Kidney epithelial cell (primary cell): ENCODE data around the gene RCC1. TPM values are rescaled to one million over a fixed set of nuclear protein-coding genes. Genes with fewer than 3 reads are reported as not detected.
"Not testable (repeated sequence)": the region's sequence is repeated elsewhere in the genome, so short reads cannot be mapped to it uniquely, and the experiment has no call there.

ENCODE experiments used
- DNase-seq: peaks from one replicate; pipeline ENCODE4 v3.0.0-alpha.2; 2010; ENCODE audit warnings: low read depth
- H3K27me3 ChIP-seq: 2 replicates; pipeline ENCODE4 v1.6.0; 2011; ENCODE audit warnings: low read length; ENCODE audit not compliant: control insufficient read depth, insufficient read depth
- H3K36me3 ChIP-seq: 2 replicates; pipeline ENCODE4 v1.5.1; 2011; ENCODE audit warnings: low read length; ENCODE audit not compliant: control insufficient read depth, insufficient read depth
- H3K4me3 ChIP-seq: 2 replicates; pipeline ENCODE4 v1.5.1; 2011; ENCODE audit warnings: low read depth, mild to moderate bottlenecking, control low read depth, low read length
- total RNA-seq: library from RNA; depleted of rRNA; stranded (reverse); fragments of >200 nt; gene quantifications from 2 replicates; pipeline ENCODE4 v1.2.3, GENCODE V29; 2015
- TF ChIP-seq, protein P1 (sequence below): IDR thresholded peaks from 2 replicates; pipeline ENCODE4 v1.5.1; 2011; ENCODE audit warnings: mild to moderate bottlenecking, moderate library complexity, low read length, control low read depth, inconsistent platforms; ENCODE audit not compliant: insufficient read depth, poor library complexity, severe bottlenecking

Gene RCC1
- total RNA-seq, 1 donor from 2014 or later: 45.2 TPM

DNA sequence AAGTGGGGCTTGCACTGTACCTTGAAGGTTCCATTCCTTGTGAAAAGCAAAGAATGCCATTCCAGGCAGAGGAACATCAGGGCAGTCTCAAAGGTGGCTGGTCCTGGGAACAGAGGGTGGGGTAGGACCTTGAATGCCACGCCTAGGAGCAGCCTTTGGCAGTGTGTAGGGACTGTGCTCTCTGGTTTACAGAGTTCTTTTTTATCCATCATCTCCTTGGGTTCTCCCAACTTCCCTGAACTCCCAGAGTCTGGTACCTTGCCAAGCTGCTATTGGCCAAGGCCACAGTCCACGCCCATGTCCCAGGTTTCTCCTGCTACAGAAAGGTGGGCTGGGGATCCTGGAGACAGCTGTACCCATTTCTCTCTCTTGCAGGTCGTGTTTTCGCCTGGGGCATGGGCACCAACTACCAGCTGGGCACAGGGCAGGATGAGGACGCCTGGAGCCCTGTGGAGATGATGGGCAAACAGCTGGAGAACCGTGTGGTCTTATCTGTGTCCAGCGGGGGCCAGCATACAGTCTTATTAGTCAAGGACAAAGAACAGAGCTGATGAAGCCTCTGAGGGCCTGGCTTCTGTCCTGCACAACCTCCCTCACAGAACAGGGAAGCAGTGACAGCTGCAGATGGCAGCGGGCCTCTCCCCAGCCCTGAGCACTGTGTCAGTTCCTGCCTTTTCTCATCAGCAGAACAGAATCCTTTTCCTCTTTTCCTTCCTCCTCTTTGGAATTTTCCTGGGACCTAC lies 31.8 kb downstream of the RCC1 start:
- DNase-seq: no peak
- TF ChIP-seq, protein P1, sequence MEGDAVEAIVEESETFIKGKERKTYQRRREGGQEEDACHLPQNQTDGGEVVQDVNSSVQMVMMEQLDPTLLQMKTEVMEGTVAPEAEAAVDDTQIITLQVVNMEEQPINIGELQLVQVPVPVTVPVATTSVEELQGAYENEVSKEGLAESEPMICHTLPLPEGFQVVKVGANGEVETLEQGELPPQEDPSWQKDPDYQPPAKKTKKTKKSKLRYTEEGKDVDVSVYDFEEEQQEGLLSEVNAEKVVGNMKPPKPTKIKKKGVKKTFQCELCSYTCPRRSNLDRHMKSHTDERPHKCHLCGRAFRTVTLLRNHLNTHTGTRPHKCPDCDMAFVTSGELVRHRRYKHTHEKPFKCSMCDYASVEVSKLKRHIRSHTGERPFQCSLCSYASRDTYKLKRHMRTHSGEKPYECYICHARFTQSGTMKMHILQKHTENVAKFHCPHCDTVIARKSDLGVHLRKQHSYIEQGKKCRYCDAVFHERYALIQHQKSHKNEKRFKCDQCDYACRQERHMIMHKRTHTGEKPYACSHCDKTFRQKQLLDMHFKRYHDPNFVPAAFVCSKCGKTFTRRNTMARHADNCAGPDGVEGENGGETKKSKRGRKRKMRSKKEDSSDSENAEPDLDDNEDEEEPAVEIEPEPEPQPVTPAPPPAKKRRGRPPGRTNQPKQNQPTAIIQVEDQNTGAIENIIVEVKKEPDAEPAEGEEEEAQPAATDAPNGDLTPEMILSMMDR: no peak
- Histone ChIP-seq H3K27me3 (no peaks in the 10 kb centered on the region), H3K4me3 (no peak overlapping the region), H3K36me3 (peaks cover 1% of the 10 kb centered on the region)

- Histone ChIP-seq H3K36me3 (peaks cover 1% of the 10 kb centered on the region), H3K27me3 (no peaks in the 10 kb centered on the region), H3K4me3 (no peak overlapping the region)
- TF ChIP-seq, protein P1: no peak
- DNase-seq: no peak
Observed at GRCh38 chr1:28538286-28538685, 32.4 kb downstream of the RCC1 start.

- Histone ChIP-seq H3K27me3 (no peaks in the 10 kb centered on the region), H3K36me3 (peaks cover 1% of the 10 kb centered on the region), H3K4me3 (no peak overlapping the region)
- TF ChIP-seq, protein P1: peak; percentile 11
- no peak for DNase-seq
Observed at GRCh38 chr1:28540651-28541050, 34.8 kb downstream of the RCC1 start.

GRCh38 chr1:28541414-28542015 lies 35.7 kb downstream of the RCC1 start:
- H3K4me3 ChIP-seq, DNase-seq, H3K36me3 ChIP-seq, H3K27me3 ChIP-seq: not testable (repeated sequence)

DNA sequence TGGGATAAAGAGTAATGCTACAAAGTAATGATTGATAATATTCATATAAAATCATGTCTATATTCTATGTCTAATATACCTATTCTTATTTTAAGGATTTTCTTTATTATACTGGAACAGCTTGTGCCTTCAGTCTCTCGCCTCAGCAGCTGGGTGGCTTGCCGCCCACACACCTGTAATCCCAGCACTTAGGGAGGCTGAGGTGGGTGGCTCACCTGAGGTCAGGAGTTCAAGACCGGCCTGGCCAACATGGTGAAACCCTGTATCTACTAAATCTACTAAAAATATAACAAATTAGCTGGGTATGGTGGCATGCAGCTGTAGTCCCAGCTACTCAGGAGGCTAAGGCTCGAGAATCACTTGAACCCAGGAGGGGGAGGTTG lies 39.4 kb downstream of the RCC1 start:
- no peak for DNase-seq
- no peak overlapping the region for H3K4me3 ChIP-seq
- H3K36me3 ChIP-seq: no peaks in the 10 kb centered on the region
- TF ChIP-seq, protein P1: no peak
- H3K27me3 ChIP-seq: no peaks in the 10 kb centered on the region

DNA sequence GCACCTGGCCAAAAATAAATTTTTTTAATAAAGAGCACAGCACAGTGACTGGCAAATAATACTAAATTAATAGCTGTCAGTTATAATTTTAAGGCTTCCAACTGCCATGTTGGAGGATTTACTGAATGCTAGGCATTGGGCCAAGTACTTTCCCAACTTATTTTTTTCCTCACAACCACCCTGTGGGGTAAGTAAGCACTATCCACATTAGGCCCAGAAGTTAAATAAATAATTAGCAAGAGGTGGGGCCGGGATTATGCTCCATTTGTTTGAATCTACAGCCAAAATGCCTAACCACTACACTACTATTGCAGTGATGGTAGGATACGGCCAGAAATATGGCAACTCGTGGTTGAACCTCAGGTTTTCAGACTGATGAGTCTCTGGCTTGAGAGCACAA lies 42.5 kb downstream of the RCC1 start:
- no peak for DNase-seq
- H3K27me3 ChIP-seq: no peaks in the 10 kb centered on the region
- TF ChIP-seq, protein P1: no peak
- no peaks in the 10 kb centered on the region for H3K36me3 ChIP-seq
- no peak overlapping the region for H3K4me3 ChIP-seq
